Measurements from ENCODE around the gene FBXO34.
"Not testable (repeated sequence)": the region's sequence is repeated elsewhere in the genome, so short reads cannot be mapped to it uniquely, and the experiment has no call there.

FBXO34 gene

GRCh38 chr14:55313480-55313879 is 42.3 kb downstream of the FBXO34 start:
- DNase-seq: no peak

- no peak for DNase-seq
Observed at GRCh38 chr14:55314449-55314848, 43.2 kb downstream of the FBXO34 start.

GRCh38 chr14:55316564-55316963 is 45.3 kb downstream of the FBXO34 start:
- DNase-seq: no peak

DNA sequence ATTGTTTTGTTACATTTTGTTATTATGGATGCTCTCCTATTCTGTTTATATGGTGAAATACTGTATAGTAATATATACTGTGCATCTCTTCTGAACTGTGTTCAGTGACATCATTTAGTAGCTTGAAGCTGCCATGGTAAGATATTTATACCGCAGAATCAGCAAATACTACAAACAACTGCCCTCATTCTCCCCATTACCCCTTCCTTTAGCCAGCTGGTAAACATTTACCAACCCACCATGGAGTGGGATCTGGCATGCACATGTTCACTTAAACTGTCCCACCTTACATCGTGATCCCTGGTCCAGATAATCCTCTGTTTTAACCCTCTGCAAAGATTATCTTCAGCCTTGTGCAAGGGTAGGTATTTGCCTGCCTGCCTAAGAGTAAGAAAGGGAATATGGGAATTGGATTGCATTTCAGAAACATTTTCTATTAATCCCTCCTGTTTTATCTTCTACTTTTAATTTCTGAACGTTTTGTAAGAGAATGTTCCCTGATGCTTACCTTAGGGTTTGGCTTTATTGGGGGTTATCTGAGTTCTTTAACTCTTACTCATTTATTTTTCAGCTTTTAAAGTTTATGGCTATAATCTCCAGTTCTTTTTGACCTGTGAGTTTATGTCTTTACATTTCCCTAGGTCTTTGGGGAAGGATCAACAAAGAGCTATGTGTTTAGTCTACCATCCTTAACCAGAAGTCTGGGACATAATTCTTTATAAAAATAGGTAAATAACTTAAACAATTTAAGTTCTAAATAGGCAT is 46.5 kb downstream of the FBXO34 start:
- no peak for DNase-seq

DNA sequence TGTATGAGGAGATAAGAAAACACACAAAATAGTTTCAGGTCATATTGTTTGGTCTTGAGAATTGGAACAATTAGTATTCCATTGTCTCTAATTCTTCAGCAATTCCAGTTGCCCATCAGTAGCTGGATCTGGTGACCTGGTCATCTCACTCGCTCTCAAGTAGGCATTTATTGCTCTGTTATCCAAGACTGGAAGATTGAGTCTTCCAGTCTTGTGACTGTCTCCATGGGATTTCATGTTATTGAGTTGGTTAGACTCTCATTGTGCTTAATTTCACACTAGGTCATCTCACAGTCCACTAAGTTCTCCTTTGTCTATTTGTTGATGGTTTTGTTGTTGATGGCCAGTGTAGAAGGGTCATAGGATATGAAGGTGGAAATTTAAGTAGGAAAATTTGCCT is 47.5 kb downstream of the FBXO34 start:
- no peak for DNase-seq

- no peak for DNase-seq
Observed at GRCh38 chr14:55323910-55324309, 52.7 kb downstream of the FBXO34 start.

GRCh38 chr14:55324812-55325211 is 53.6 kb downstream of the FBXO34 start:
- DNase-seq: no peak

GRCh38 chr14:55327179-55327578 is 56.0 kb downstream of the FBXO34 start:
- no peak for DNase-seq

DNA sequence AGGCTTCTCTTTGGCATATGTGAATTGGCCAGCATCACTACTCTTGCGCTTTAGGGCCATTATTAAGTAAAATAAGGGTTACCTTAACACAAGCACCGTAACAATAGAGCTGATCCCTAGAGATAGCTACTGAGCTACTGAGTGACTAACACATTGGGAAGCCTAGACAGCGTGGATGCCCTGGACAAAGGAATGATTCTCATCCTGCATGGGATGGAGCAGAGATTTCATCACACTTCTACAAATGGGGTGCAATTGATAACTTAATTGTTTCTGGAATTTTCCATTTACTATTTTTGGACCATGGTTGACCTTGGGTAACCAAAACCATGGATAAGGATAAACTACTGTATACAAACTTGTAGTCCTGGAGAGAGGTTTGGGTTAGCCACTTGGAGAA is 57.1 kb downstream of the FBXO34 start:
- no peak for DNase-seq

- DNase-seq: peak; percentile 67 to 70
Observed at GRCh38 chr14:55329999-55330710, 58.9 kb downstream of the FBXO34 start.

- DNase-seq: no peak
Observed at GRCh38 chr14:55332654-55333570, 61.7 kb downstream of the FBXO34 start.

DNA sequence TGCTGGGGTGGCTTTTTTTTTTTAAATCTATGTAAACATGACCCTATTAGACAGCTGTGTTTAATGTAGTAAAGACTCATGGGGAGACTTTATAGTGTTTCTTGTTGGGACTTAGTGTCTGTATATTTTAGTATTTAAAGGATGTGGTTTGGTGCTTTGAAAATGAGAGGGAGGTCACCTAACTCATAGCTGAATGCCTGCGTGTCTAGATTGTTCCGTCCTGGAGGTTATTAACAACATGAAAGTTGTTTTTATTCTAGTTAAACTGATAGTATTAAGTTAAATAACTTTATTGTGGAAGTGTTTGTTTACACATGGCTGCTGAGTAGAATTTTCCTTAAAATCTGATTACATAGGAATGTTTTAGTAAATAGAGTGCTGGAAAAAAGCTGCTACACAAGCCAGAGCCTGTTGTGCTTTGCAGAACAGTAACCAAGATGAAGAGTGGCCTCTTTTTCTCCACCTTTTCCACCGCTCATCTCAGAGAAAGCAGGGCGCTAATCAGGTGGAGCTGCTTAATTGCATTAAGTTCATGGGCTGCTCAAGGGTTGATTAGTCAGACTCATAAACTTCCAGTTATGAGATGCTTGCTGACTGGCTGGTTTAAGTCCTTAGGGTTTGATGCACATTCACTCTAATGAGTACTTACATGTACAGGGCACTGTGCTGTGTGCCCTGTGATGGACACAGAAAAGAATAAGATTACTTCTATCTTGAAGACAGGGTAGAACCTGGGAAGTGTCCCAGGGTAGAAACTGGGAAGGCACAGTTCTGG is 62.7 kb downstream of the FBXO34 start:
- DNase-seq: no peak

GRCh38 chr14:55336162-55336561 is 64.9 kb downstream of the FBXO34 start:
- DNase-seq: no peak

DNA sequence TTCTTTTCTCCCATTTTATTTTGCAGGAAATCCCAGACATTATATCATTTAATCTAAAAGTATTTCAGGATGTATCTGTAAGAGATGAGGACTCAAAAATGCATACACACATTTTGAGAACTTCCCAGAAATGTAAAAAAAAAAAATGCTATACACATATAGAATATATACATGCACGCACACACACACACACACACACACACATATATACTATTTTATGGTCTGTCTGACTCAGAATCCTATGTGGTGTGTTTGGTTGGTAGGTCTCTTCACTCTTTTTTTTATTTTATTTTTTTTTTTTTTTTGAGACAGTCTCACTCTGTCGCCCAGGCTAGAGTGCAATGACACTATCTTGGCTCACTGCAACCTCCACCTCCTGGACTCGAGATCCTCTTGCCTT is 65.5 kb downstream of the FBXO34 start:
- no peak for DNase-seq

- peak; percentile 33 to 42 for DNase-seq
Observed at GRCh38 chr14:55339770-55340169, 68.5 kb downstream of the FBXO34 start.

DNA sequence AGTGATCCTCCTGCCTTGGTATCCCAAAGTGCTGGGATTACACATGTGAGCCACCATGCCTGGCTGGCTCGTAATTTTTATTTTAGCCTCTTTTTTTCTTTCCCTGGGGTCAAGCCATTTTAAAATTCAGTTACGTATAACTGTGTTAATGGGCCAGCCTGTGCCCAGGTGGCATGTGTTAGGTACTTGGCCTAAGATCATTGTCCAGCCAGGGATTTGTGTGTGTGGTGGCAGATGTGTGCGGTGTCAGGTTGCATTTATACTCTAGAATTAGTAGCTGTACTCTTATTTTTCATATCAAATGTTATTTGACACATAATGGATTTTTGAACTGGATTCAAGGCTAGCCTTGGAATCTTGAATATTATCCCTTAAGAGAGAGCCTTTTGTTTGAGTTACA is 69.3 kb downstream of the FBXO34 start:
- DNase-seq: no peak

DNA sequence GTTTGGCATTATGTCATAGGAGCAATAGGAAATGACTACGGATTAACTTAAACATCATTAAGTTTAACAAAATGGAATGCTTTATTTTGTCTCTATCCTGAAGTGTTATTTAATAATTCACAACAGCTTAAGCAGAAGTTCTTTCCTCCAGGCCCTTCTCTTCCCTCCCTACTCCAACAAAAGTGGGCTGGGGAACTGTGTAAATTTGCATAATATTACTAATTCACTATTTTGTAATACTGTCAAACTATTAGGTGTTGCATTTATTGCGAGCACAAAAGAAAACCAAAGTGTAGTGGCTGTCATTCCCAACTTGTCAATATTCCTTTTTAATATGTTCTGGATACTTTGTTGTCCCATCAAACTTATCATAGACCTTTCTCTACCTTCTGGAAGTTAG is 70.6 kb downstream of the FBXO34 start:
- DNase-seq: no peak

DNA sequence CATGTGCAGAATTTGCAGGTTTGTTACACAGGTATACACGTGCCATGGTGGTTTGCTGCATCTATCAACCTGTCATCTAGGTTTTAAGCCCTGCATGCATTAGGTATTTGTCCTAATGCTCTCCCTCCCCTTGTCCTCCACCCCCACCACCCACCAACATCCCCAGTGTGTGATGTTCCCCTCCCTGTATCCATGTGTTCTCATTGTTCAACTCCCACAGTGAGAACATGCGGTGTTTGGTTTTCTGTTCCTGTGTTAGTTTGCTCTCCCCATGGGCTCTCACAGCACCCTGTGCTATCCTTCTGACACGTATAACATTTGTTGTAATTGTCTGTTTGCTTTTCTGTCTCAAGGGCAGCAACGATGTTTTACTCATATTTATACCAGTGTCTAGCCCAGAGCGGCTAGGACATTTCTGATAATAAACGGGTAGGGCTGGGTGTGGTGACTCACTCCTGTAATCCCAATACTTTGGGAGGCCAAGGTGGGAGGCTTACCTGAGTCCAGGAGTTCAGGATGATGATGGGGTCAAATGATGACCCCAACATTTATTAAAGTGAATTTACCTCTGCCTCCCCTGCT is 73.5 kb downstream of the FBXO34 start:
- not testable (repeated sequence) for DNase-seq

DNA sequence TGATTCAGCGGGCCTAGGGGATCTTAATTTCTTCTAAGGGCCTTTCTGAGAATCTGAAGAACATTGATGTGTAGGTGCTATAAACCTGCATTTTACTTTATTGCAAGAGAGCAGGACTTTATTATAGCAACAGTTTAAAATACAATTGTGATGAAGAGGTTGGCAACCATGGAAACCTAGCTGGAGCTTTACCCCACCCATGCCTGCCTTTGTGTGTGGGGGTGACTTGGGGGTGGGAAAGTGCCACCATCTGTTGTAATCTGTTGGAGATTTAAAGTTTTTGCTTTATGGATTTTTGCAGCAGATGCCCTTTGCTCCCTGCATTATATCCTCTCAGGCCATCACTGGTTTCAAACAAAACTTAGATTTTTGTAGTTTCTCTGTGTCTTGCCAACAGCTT is 75.8 kb downstream of the FBXO34 start:
- no peak for DNase-seq

GRCh38 chr14:55347748-55348147 is 76.5 kb downstream of the FBXO34 start:
- no peak for DNase-seq

DNA sequence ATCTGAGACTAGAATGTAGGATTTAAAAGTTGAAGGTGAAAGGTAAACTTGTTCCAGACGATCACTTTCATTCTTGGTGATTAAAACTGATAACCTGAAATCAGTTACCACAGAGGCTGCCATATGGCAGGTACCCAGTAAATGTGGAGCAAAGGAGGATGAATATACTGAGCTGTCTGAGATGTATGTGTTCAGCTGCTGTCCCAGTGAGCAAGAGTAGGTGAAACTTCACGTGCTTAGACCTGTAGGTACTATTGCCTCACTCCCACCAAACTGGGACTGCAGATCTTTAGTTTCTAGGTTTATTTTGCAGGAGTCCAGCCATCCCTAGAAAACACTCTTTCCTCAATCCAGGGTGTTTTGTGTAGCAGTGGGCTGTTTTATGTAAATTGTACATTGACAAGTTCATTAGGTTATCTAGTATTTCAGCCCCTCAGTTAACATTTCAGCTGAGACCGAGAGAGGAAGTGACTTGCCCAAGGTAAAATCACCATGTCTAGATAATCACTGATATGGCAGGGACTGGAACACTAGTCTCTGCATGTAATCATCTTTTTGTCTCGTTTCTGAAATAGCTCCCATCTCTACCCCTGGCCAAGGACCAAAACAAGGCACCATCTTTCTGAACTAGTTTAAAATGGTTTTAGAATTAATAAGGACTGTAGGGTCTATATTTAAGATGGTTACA is 77.7 kb downstream of the FBXO34 start:
- no peak for DNase-seq

DNA sequence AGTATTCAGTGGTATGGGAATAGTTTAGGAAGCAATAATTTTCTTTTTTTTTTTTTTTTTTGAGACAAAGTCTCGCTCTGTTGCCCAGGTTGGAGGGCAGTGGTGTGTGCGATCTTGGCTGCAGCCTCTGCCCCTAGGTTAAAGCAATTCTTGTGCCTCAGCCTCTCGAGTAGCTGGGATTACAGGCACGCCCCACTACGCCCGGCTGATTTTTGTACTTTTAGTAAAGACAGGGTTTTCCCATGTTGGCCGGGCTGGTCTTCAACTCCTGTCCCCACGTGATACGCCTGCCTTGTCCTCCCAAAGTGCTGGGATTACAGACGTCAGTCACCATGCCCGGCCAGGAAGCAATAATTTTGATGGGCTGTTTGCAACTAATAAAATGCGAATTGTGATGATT is 78.3 kb downstream of the FBXO34 start:
- no peak for DNase-seq

Measured in activated T-cell treated with anti-CD3 and anti-CD28 coated beads, Interleukin-2, amount 50 U/mL, for 48 hours (primary cell).